ENCODE data around the gene APMAP. TPM values are rescaled to one million over a fixed set of nuclear protein-coding genes. Genes with fewer than 3 reads are reported as not detected.
"Not testable (repeated sequence)": the region's sequence is repeated elsewhere in the genome, so short reads cannot be mapped to it uniquely, and the experiment has no call there.

Gene APMAP
- total RNA-seq, 1 experiment from 2014 or later, result 77.7 TPM

- DNase-seq (ENCODE audit: low read depth), result not testable (repeated sequence)
Observed at GRCh38 chr20:24930724-24931688, 61.5 kb downstream of the APMAP start.

DNA sequence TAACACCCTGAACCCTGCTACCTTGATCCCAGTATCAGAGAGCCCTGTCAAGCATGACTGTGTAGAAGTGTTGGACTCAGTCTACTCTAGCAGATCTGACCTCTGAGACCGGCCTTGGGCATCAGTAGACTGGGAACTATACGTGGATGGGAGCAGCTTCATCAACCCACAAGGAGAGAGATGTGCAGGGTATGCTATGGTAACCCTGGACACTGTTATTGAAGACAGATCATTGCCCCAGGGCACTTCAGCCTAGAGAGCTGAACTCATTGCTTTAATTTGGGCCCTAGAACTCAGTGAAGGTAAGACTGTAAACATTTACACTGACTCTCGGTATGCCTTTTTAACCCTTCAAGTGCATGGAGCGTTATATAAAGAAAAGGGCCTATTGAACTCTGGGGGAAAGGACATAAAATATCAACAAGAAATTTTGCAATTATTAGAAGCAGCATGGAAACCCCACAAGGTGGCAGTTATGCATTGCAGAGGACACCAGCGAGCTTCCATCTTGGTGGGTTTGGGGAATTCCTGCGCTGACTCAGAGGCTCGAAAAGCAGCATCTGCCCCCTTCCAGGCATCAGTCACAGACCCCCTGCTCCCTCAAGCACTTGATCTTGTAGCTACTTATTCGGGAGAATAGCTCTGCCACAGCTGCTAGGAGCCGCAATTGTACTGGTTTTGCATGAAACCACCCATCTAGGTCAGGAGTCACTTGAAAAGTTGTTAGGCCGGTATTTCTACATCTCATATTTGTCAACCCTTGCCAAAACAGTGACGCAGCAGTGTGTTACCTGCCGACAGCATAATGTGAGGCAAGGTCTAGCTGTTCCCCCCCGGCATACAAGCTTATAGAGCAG lies 62.5 kb downstream of the APMAP start:
- DNase-seq (ENCODE audit: low read depth), result not testable (repeated sequence)

DNA sequence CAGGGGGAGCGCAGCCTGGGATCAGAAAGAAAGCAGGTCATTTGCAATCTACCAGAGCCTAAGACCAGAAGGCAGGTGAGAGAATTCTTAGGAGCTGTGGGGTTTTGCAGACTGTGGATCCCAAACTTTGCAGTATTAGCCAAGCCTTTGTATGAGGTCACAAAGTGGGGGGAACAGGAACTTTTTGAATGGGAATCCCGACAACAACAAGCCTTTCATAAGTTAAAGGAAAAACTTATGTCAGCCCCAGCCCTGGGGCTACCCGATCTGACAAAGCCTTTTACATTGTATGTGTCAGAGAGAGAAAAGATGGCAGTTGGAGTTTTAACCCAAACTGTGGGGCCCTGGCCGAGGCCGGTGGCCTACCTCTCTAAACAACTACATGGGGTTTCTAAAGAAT lies 63.3 kb downstream of the APMAP start:
- DNase-seq (ENCODE audit: low read depth), result not testable (repeated sequence)

DNA sequence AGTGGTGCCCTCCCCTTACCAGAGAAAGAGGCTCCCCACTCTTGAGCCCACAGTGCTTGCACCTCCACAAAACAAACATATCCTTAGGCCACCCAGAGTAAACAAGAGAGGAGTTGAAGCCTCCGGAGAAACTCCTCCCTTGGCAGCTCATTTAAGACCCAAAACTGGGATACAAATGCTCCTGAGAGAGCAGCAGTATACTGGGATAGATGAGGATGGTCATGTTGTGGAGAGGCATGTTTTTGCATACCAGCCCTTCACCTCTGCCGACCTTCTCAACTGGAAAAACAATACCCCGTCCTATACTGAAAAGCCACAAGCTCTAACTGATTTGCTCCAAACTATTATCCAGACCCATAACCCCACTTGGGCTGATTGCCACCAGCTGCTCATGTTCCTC lies 71.8 kb downstream of the APMAP start:
- DNase-seq (ENCODE audit: low read depth), result not testable (repeated sequence)

GRCh38 chr20:24919665-24920064 lies 72.9 kb downstream of the APMAP start:
- not testable (repeated sequence) for DNase-seq (ENCODE audit: low read depth)

GRCh38 chr20:24918579-24919566 lies 73.7 kb downstream of the APMAP start:
- DNase-seq (ENCODE audit: low read depth), result no peak

GRCh38 chr20:24917797-24918578 lies 74.6 kb downstream of the APMAP start:
- DNase-seq (ENCODE audit: low read depth), result peak; percentile 30

DNA sequence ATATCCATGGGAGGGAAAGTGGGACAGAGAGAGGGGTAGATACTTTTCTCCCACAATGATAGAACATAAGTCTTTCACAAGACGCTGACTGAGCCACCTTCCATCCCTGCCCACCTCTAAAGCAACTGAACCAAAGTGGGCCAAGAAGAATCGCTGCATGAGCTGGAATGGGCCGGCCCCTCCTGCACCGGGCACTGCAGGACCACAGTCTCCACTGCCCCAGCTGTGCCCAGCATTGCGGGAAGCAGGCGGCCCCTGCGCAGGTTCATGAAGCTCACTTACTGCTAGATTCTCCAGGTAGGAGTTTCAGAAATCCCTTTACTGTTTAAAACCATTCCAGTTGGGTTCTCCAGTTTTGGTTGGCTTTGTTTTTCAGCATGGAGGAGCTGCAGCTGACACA lies 75.5 kb downstream of the APMAP start:
- no peak for DNase-seq (ENCODE audit: low read depth)

DNA sequence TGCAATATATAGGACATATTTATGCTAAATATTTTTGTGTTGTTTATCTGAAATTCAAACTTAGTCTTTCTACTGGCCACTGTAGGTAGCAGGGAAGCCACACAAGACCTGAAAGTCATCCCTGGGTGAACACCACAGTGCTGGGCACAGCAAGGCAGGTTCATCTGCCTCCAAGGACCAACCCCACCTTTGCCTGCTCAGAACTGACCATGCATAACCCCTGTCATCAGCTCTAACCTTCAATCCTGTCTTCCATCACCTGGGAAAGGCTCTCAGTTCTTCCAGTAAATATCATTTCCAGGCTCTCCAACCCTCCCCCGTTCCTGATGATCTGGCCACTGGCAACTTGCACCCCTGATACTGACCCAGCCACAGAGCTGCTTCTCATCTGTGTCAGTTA lies 76.1 kb downstream of the APMAP start:
- DNase-seq (ENCODE audit: low read depth), result no peak

DNA sequence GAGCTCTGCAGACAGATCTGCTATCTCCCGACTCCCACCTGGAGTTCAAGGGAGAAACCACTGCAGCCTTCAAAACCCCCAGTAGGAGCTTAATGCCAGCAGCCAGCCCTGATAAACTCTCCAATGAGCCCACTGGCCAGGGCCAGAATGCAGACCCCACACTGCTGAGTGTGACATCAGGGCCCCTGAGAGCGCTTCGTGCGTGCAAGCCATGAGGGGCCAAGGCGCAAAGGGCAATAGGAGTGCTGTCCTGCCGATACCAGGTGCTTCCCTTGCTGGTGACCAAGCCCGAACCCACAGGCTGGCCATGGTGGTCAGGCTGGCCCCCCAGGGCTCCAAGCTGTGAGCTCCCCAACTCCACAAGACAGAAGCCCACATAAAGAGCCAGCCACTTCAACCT lies 76.7 kb downstream of the APMAP start:
- DNase-seq (ENCODE audit: low read depth), result no peak

GRCh38 chr20:24915440-24915839 lies 77.1 kb downstream of the APMAP start:
- no peak for DNase-seq (ENCODE audit: low read depth)

DNA sequence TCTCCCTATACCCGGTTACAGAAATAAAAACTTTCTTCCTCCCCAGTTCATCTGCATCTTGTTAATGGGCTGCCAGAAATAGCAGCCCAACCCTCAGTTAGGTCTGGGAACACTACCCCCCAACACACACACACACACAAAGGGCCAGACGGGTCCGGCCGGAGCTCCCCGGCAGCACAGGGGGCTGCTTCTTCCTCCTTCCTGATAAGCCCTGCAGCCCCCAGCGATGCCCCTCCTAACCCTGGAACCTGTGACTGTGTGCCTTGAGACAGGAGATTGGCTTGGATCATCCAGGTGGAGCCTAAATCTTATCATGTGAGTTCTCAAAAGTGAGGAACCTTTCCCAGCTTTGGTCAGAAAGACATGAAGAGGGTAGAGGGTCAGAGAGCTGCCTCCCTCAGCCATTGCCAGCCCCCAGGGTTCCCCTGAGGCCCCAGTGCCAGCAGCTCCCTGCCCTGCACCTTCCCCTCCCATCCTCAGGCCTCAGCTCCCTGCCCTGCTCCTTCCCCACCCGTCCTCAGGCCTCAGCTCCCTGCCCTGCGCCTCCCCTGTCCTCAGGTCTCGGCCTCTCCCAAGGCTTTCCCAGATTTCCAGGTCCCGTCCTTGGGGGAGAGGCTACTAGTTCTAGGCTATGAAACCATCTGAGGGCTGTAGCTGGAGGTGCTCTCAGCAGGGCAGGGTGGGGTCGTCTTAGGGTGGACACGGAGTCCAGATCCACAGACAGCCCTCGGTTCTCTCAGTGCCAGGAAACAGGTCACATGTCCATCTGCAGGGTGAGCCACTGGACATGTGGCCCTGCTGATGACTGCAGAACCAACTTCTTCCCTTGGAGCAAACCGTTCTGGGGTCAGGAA lies 77.9 kb downstream of the APMAP start:
- DNase-seq (ENCODE audit: low read depth), result no peak

- no peak for DNase-seq (ENCODE audit: low read depth)
Observed at GRCh38 chr20:24913076-24913628, 79.4 kb downstream of the APMAP start.

Other genes with a start within 250 kb of the APMAP start
- not detected in 2 replicates for gene CST7, start 43.5 kb downstream of the APMAP start, total RNA-seq (2014; rRNA removed; shearing (Covaris generic))
- 0.51 and 0.86 TPM in 2 replicates for gene ACSS1, start 65.4 kb upstream of the APMAP start, total RNA-seq (2014; rRNA removed; shearing (Covaris generic))
- gene VSX1, start 89.4 kb upstream of the APMAP start, total RNA-seq (2014; rRNA removed; shearing (Covaris generic)), result not detected in 2 replicates
- 28.9 and 33.2 TPM in 2 replicates for gene ENTPD6, start 203.0 kb upstream of the APMAP start, total RNA-seq (2014; rRNA removed; shearing (Covaris generic))